Measurements from ENCODE around the gene NACAD. TPM values are rescaled to one million over a fixed set of nuclear protein-coding genes. Genes with fewer than 3 reads are reported as not detected.

NACAD gene, protein sequence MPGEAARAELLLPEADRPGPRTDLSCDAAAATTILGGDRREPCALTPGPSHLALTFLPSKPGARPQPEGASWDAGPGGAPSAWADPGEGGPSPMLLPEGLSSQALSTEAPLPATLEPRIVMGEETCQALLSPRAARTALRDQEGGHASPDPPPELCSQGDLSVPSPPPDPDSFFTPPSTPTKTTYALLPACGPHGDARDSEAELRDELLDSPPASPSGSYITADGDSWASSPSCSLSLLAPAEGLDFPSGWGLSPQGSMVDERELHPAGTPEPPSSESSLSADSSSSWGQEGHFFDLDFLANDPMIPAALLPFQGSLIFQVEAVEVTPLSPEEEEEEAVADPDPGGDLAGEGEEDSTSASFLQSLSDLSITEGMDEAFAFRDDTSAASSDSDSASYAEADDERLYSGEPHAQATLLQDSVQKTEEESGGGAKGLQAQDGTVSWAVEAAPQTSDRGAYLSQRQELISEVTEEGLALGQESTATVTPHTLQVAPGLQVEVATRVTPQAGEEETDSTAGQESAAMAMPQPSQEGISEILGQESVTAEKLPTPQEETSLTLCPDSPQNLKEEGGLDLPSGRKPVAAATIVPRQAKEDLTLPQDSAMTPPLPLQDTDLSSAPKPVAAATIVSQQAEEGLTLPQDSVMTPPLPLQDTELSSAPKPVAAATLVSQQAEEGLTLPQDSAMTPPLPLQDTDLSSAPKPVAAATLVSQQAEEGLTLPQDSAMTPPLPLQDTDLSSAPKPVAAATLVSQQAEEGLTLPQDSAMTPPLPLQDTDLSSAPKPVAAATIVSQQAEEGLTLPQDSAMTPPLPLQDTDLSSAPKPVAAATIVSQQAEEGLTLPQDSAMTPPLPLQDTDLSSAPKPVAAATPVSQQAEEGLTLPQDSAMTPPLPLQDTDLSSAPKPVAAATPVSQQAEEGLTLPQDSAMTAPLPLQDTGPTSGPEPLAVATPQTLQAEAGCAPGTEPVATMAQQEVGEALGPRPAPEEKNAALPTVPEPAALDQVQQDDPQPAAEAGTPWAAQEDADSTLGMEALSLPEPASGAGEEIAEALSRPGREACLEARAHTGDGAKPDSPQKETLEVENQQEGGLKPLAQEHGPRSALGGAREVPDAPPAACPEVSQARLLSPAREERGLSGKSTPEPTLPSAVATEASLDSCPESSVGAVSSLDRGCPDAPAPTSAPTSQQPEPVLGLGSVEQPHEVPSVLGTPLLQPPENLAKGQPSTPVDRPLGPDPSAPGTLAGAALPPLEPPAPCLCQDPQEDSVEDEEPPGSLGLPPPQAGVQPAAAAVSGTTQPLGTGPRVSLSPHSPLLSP (N-terminal part only)
- total RNA-seq (2022; extraction: Qiagen RNA extraction) = 0.14 to 0.35 TPM (median 0.18 TPM) in 5 replicates

DNA sequence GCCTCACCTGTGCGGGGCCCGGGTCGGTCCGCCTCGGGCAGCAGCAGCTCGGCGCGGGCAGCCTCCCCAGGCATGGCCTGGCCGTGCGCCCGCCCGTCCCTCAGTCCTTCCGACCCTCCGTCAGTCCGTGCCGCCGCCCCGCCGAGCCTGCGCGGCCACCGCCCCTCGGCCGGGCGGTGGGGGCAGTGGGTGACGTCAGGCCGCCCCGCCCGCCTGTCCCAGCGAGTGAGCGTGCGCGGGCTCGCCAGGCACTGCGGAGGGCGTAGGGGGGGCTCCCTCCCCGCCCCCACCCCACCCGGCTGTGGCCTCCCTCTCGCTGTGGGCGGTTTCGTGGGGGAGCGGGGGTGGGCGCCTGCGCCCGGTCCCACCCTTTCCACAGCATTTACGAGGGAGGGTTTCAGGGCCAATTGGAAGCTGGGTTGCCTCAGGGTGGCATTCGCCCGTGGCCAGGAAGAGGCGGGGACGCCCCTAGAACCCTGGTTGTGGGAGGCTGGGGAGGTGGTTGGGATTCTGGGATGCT is at the start of gene NACAD:
Gene NACAD, minus strand, starts transcription at position 149 of the 520 bp plus-strand sequence. Its CDS starts 75 bp downstream, at position 74.

DNA sequence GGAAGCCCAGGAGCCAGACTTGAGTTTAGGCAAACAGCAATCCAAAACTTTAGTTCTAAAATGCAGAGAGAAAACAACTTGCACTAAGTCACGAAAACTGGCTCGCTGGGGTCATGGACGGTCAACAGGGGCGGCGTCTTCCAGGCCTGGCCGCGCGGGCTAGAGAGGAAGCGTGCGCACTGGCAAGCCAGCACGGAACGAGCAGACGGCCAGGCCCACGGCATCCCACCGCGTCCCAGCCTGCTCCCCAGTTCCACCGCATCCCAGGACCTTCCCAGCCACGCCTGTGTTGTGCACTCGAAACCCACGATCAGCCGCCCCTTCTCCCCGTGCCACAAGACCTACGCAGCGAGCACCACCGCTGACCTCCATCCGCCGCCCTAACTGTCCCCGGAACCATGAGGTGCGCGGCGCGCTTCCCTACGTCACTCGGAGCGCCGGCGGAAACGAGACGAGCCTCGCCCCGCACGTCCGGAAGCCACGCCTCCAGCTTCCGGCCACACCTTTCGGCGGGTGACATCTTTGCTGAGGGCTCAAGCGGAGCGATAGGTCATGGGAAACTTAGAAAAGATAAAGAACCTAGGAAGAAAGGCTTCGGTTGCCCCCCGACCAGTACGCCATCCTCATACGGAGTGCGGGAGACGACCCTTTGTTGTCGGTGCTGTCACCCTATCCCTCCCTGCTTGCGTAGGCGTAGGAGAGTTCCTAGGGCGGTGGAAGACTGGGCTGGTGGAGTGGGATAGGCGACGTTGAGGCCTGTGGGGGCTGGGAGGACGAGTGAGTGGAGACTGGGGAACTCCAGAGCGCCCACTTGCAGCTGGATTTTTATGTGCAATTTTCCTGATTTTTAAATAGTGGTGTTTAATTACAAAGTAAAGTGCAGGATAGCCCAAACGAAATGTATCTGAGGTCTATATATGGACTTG is 22.8 kb upstream of the NACAD start, which contains the start of gene TBRG4:
Gene TBRG4, minus strand, starts transcription at position 400 of the 926 bp plus-strand sequence. CDS start 2,460 bp downstream, outside the sequence.

Other genes with a start within 250 kb of the NACAD start
- 205 to 269 TPM (median 258 TPM) in 5 replicates for gene H2AZ2, start 240.9 kb downstream of the NACAD start, total RNA-seq (2022; extraction: Qiagen RNA extraction)
- 10.5 to 12.4 TPM (median 11.1 TPM) in 5 replicates for gene PURB, start 203.4 kb downstream of the NACAD start, total RNA-seq (2022; extraction: Qiagen RNA extraction)
- gene MYO1G, start 110.0 kb downstream of the NACAD start, total RNA-seq (2022; extraction: Qiagen RNA extraction) = 0.08 to 0.14 TPM (median 0.12 TPM) in 5 replicates
- gene CCM2, start 88.8 kb downstream of the NACAD start, total RNA-seq (2022; extraction: Qiagen RNA extraction) = 35.8 to 48.2 TPM (median 45.8 TPM) in 5 replicates
- 109 to 118 TPM (median 115 TPM) in 5 replicates for gene TBRG4, start 22.7 kb upstream of the NACAD start, total RNA-seq (2022; extraction: Qiagen RNA extraction)
- not detected in 5 replicates for gene RAMP3, start 68.8 kb upstream of the NACAD start, total RNA-seq (2022; extraction: Qiagen RNA extraction)

Data from A549 treated with CORT108297 at 1 μM for 4 hours (cell line).